GM19372 (cell line): Measurements from ENCODE around the gene MXRA8.
"Not testable (repeated sequence)": the region's sequence is repeated elsewhere in the genome, so short reads cannot be mapped to it uniquely, and the experiment has no call there.

Source experiments
- ATAC-seq: cut with Tn5 transposase; IDR thresholded peaks from one replicate; pipeline ENCODE4 v1.9.1; 2021; ENCODE audit warnings: mild to moderate bottlenecking, low read depth, moderate library complexity; ENCODE audit not compliant: unreplicated experiment

Gene MXRA8

DNA sequence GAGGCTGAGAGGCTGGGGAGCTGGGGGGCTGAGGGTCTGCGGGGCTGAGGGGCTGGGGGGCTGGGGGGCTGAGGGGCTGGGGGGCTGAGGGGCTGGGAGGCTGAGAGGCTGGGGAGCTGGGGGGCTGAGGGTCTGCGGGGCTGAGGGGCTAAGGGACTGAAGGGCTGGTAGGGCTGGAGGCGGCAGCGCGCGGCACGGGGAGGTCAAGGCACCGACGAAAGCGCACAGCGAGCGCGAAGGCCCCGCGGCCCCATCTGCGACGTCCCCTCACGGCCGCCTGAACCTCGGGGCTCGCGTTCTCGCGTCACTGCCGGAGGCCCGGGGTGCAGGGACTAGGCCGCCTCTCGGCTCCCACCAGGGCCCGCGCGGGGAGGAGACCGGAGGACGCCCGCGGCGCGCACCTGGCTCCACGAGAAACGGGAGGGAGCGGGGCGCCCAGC lies 34.3 kb downstream of the MXRA8 start:
- ATAC-seq, result peak; percentile 33

DNA sequence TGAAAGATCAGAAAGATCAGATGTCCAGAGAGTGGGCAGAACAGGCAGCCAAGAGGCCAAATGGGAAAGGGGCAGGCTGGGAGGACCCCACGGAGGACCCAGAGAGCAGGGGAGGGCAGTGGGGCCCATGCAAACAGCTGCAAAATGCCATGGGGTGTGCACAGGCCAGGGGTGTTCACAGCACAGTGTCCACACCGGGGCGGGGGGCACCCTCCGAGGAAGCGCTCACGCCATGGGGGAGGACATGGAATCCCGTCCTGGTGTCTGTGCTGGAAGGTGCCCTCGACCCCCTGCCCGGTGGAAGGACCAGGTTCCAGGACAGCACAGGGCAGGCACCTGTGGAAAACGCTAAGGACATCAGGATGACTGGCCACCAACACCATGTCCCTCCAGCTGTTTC lies 35.4 kb downstream of the MXRA8 start:
- no peak for ATAC-seq

DNA sequence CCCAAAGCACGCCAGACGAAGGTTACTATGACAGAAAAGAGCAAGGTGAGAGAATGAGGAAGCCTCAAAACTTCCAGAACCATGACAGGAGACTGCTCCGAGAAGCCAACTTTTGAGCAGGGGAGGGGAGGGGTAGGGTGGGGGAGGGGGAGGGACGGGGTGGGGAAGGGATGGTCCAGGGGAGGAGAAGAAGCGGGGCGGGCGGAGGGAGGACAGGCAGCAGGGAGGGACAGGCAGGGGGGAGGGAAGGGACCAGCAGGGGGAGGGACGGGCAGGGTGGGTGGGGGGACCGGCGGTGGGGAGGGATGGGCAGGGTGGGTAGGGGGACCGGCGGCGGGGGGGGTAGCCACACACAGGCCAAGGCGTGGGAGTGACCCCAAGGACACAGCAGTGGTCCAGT lies 35.9 kb downstream of the MXRA8 start:
- no peak for ATAC-seq

DNA sequence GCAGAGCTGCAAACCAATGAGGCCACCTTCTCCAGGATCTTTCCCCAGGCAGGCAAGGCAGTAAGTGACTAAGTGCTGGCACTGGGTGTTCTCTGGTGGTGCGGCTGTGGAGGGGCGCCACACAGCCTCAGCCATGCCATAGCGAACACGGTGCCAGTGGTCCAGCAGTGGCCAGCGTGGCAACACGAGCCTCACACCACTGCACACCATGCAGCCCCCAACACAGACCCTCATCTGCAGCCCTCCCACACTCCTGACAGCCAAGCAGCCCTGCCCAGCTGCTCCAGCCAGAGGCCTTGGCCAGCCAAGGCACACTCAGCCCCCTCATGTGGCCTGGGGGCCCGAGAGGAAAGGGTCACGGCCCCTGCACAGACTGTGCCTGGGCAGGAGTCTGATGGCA lies 36.9 kb downstream of the MXRA8 start:
- ATAC-seq, result no peak

DNA sequence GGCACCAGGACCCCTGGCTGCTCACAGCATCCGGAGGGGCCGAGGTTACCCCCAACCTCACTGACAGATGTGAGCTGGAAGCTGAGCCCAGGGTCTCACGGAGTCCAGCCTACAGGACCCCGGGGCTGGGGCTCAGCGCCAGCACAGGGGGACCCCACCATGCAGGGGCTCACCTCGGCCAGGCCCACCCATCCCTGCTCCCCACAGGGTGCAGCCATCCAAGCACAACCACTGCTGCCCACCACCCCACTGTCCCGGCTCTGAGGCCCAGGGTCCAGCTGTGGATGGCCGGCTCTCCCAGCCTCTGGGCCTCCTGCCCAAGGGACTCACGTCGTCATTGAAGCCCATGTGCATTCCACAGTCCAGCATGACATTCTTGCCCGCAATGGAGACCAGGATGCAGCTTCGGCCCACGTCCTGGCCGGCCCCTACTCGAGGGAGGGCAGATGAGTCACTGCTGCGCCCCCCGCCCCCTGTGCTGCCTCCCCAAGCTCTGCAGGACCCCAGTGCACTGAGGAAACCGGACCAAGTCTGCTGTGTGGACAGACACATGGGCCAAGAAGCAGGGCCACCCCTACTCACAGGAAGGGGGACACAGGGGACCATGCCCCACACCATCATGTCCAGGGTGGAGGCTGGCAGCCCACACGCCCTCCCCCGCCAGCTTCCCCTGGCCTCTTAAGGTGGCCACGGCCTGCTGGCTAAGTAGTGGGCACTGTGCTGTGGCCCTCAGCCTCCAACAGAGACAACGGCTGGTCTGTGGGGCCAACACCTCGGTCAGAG lies 37.5 kb downstream of the MXRA8 start:
- ATAC-seq, result no peak

DNA sequence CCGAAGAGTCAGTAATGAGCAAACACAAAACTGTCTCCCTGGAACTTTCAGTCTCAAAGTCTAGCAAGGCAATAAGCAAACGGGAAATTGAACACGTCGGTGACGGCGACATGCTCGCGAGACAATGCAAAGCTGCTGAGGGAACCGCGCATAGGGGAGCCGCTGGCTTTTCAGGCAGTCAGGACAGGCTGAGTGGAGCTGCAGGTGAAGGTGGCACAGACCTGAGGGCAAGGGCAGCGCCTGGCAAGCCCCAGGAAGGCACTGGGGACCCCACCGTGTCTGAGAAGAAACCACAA lies 38.8 kb downstream of the MXRA8 start:
- ATAC-seq, result no peak

DNA sequence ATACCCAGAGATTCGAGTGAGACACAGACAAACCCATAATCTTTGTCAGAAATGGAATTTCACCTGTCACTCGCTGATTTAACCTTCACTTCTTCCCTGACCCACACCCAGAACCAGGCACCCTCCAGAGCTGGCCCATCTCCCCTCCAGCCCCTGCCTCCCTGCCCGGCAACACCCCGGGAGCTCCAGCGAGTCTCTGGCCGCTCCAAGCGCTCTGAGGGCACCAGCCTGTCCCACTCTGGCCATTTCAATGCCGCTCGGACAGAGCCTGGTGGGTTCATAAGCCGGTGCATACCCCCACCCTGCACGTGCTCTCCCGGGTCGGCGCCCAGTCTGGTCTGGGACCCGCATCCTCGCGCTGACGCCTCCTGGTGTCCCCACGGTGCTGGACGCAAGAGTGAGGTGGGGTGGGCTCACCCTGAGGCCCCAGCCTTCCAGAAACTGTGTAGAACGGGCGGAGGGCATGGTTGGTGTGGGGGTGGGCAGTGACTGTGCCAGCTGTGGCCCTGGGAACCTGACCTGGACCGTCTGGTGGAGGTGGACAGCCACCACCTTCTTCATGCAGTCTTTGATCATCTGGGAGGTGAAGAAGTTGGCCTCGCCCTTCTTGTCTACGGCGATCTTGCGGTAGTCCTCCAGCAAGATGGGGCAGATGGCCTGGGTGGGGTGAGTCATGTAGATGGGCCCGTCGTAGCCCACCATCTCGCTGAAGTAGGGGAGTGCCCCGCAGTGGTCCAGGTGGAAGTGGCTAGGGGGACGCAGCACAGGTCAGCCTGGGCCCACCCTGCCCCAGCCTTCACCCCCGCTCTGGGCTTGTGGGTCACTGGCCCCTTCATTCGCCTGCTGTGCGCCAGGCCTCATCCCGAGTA lies 39.3 kb downstream of the MXRA8 start:
- no peak for ATAC-seq

DNA sequence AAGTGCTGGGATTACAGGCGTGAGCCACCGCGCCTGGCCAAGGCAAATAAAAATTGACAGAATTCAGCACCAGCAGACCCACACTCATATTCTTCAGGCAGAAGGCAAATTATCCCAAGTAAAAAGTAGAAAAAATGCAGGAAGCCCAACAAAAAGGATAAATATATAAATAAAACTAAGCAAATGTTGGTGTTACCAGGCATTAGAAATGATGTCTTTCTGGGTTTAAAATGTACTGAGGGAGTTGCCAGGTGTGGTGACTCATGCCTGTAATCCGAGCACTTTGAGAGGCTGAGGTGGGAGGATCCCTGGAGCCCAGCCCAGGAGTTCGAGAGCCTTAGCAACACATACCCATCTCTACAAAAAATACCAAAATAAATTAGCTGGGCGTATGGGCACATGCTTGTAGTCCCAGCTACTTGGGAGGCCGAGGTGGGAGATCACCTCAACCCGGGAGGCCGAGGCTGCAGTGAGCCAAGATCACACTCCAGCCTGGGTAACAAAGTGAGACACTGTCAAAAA lies 40.2 kb downstream of the MXRA8 start:
- no peak for ATAC-seq

DNA sequence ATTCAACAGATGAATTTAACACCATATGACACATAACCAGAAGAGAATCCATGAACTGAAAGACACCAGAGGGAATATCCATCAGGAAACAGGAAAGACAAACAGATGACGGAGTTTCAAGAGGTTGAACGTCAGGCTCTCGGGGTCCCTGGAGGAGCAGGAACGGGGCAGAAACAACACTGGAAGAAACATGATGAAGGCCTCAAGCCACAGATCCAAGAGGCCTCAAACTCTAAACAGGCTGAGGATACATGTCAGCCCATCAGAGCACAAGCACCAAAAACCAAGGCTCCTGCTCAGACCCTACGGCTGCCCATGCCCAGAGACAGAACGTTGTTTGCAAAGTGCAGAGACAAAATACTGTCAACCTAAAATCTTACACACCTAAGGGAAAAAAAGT lies 40.9 kb downstream of the MXRA8 start:
- ATAC-seq, result no peak

DNA sequence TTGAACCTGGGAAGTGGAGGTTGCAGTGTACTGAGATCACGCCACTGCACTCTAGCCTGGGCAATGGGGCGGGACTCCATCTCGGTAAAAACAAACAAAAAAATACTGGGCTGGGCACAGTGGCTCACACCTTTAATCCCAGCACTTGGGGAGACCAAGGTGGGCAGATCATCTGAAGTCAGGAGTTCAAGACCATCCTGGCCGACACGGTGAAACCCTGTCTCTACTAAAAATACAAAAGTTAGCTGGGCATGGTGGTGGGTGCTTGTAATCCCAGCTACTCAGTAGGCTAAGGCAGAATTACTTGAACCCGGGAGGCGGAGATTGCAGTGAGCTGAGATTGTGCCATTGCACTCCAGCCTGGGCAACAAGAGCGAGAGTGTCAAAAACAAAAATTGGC lies 42.2 kb downstream of the MXRA8 start:
- ATAC-seq, result not testable (repeated sequence)

DNA sequence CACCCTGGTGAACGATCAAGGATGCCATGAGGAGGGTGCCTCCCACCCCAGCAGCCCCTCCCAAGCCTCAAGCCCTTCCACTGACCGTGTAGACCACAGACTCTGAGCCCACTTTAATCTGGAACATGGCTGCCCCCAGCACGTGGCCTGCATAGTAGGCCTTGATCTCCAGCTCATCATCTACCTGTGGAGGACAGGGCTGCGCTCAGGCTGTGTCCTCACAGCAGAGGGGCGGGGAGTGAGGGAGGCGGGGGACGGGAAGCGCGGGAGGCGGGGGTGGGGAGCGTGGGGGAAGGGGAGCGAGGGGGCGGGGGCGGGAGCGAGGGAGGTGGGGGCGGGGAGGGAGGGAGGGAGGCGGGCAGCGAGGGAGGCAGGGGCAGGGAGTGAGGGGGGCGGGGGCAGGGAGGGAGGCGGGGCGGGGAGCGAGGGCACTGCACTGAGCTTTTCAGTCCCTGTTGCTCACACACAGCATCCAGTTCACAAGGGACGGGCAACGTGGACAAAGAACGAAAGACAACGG lies 42.9 kb downstream of the MXRA8 start:
- ATAC-seq, result no peak

DNA sequence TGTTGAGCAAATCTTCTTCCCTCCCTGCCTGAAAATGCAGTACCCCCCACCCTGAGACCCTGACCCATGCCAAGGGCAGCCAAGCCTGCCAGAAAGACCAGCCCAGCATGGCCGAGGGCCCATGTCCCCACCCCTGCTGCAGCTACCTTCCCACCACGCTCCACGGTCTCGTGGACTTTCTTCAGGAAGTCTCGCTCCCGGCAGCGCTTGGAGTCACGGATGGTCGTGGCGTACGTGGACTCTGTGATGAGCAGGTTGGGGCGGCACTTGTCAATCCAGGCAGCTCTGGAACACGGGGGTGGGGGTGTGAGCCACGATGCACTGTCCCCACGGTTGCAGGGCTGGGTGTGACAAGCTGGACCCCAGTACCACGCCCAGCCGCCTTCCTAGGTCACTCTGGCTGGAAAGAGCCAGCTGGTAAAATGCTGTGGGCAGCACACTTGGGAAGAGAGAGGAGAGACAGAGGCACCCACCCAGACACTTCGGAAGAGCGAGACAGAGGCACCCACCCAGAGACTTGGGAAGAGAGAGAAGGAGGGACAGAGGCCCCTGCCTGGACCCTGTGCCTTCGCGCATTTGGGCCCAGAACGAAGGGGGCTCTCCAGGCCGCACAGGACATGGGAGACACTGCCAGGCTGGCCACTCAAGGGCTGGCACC lies 43.5 kb downstream of the MXRA8 start:
- no peak for ATAC-seq

DNA sequence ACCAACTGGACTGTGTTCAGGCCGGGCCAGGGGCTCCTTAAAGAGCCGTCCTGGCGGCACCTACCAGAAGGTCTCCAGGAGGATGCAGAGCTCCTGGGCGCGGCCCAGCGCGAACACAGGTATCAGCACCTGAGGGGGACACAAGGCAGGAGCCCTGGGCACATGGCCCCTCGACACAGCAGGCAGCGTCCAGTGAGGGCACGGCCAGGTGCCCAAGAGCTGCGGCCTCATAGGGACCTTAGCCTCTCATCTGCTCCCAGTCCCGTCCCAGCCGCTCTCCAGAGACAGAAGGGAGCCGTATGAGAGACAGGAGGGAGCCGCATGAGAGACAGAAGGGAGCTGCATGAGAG lies 44.1 kb downstream of the MXRA8 start:
- ATAC-seq, result no peak

DNA sequence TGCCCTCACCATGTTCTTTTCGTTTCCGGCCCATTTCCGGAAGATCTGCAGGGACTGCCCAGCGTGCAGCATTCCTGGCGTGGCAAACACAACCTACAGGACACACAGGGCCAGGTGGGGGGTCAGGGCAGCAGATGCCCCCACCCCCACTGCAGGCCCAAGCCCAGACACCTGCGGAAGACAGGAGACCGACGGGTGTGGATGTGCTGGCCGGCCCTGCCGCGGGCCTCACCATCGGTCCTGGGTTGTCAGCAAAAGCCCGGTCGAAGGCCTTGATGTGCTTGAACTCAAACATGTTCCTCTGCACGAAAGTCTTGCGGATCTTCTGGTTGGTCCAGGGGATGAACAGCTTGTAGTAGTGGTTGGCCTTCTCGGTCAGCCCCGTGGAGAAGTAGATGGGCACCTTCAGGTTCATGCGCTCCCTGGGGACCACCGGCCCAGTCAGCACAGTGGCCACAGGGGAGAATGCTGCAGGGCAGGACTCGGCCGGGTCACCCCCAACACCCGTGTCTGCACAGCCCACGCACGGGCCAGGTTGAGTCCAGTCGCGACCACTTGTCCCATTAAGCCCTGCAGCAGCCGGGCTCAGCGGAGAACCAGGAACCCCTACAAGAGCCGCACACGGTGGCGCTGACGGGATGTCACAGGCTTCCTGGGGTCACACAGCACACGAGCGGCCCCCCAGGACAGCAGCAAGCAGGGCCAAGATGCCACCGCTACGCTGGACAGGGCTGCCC lies 44.7 kb downstream of the MXRA8 start:
- ATAC-seq, result no peak

DNA sequence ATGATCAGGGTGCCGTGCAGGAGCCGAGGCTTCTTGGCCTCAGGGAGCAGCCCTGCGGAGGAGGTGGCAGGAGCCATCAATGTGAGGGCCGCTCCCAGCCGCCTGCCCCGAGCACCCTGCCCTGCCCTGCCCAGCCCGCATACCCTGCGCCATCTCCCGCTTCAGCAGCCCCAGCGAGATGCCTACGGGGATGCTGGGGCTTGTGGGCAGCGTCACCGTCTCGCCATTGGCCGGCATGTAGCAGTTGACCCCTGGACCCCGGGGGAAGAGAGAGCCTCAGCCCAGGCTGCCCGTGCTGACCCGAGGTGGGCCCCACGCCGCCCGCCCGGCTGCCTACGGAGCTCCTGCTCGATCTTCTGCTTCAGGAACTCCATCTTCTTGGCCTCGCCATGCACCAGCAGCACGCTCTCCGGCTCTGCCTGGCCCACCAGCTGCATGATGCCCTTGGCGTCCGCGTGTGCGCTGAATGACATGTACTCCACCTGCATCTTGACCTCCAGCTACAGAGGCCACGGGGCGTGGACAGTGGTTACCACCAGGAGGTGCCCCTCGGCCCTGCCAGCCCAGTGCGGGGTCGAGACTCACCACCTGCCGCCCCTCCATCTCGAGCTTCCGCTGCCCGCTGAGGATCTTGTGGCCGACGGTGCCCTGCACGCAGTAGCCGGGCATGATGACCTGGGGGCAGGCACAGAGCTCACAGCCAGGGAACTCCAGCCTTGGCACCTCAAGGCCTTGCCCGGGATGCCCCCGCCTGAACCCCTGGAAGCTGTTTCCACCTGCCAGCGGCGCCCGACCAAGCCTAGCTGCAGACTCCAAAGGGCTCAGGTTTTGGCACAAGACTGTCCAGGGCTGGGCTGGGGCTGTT lies 45.7 kb downstream of the MXRA8 start:
- ATAC-seq, result no peak

DNA sequence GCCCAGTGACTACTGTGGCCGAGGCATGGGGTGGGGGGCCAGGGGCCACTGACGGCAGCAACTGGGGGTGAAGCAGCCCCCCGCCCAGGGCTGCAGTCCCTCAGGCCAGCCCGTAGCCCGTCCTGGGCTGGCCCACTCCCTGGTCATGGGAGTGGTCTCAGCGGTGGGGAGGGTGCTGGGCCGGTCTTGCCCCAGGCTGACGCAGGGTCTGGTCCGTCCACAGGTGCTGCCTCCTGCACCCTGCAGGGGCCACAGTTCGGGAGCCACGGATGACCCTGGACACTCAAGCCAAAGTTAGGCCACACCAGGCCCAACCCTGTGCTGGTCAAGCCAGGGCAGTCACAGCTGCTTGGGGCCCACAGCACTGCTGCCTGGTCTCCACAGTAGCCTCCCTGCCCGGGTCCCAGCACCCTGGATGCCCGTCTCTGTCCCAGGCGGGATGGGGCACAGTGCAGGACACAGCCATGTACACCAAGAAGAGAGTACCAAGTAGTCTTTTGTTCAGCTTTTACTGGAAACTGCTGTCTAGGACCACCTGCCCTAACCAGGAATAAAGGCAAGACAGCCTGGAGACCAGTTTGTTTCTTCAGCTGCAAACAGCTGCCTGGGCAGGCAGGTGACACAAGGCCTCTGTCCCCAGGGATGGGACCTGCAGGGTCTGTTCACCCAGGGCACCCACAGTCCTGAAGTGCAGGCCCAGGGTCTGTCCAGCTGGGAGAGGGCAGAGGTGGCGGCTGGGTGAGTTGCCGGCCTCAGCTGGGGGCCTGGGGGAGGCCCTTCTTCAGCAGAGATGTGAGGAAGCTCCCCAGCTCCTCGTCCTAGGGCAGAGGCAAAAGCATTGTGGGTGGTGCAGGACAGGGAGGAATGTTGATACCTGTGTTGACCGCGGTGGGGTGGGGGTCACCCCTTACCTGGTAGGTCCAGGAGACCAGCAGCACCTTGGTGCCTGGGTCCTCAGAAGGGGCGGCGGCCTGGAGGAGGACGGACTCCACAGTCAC lies 46.9 kb downstream of the MXRA8 start:
- ATAC-seq, result no peak

DNA sequence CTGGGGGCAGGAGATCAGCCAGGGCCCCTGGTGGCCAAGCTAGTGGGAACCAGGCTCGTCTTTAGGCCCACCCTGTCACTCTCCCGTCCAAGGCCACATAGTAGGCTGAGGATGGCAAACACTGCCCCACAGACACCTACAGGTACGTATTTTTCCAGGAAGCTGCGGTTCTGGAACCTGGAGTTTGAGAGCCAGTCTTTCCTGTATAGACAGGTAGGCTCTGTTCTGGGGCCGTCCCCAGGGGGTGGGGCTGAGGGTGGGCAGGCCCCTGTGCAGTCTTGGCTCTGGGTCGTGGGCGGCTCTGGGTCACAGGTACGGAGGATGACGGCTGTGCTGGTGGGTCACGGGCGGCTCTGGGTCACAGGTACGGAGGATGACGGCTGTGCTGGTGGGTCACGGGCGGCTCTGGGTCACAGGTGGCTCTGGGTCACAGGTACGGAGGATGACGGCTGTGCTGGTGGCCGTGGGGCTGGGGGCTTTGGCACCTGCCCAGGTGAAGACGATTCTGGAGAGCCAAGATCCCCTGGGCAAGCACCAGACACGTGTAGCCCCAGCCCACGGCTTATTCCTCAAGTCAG lies 47.8 kb downstream of the MXRA8 start:
- no peak for ATAC-seq

DNA sequence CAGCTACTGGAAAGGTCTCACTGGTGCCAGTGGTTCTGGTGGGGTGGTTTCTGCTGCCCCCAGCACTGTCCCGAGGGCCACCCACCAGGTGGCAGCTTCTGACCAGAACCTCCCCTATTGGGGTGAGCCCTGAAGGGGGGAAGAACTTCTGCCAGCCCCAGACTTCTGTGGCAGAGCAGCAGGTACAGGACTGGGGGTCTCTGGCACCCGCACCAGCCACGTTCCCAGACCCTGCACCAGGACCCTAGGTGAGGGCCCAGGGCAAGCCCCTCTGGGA lies 48.3 kb downstream of the MXRA8 start:
- no peak for ATAC-seq
